Duodenal mucosa (tissue), 2 donors: Measurements from ENCODE around the gene GCFC2.

Experiments
- H3K27ac ChIP-seq: one replicate; pipeline ENCODE4 v1.7.0; 2013; ENCODE audit warnings: low read depth, low read length
- H3K27me3 ChIP-seq, 2 donors: one replicate each; pipeline ENCODE4 v1.7.0; 2013; ENCODE audit warnings: low read length in 2 of 2, control low read depth in 1 of 2; ENCODE audit not compliant: insufficient read depth in 2 of 2, control insufficient read depth in 1 of 2
- H3K36me3 ChIP-seq, 2 donors: one replicate each; pipeline ENCODE4 v1.7.0; 2013; ENCODE audit warnings: low read length in 2 of 2, control low read depth in 1 of 2; ENCODE audit not compliant: insufficient read depth in 2 of 2, control insufficient read depth in 1 of 2
- H3K4me1 ChIP-seq, 2 donors: one replicate each; pipeline ENCODE4 v1.7.0; 2013; ENCODE audit warnings: low read length in 2 of 2, control low read depth in 1 of 2; ENCODE audit not compliant: insufficient read depth in 2 of 2, control insufficient read depth in 1 of 2
- H3K4me3 ChIP-seq, 2 donors: one replicate each; pipeline ENCODE4 v1.7.0; 2013; ENCODE audit warnings: low read length in 2 of 2, low read depth in 1 of 2
- H3K9ac ChIP-seq, 2 donors: one replicate each; pipeline ENCODE4 v1.7.0; 2013; ENCODE audit warnings: low read length in 2 of 2, low read depth in 1 of 2
- H3K9me3 ChIP-seq, 2 donors: one replicate each; pipeline ENCODE4 v1.7.0; 2013; ENCODE audit warnings: low read length in 2 of 2, control low read depth in 1 of 2; ENCODE audit not compliant: control insufficient read depth in 1 of 2

The GCFC2 gene

GRCh38 chr2:75616406-75616805 is 94.3 kb downstream of the GCFC2 start:
- no peaks in the 10 kb centered on the region for H3K9me3 ChIP-seq
- H3K27me3 ChIP-seq, result peaks cover 0 to 2% of the 10 kb centered on the region in 2 donors
- H3K9ac ChIP-seq, result no peak overlapping the region
- H3K36me3 ChIP-seq, result no peaks in the 10 kb centered on the region
- no peaks in the 10 kb centered on the region for H3K4me1 ChIP-seq
- H3K4me3 ChIP-seq, result no peak overlapping the region
- no peak overlapping the region for H3K27ac ChIP-seq

- Histone ChIP-seq H3K27ac (no peak overlapping the region), H3K4me1 (no peaks in the 10 kb centered on the region), H3K9me3 (no peaks in the 10 kb centered on the region), H3K9ac (no peak overlapping the region), H3K4me3 (no peak overlapping the region), H3K27me3 (peaks cover 0 to 2% of the 10 kb centered on the region in 2 donors), H3K36me3 (no peaks in the 10 kb centered on the region)
These were observed 96.5 kb downstream of the GCFC2 start for GRCh38 chr2:75614162-75614651.

- Histone ChIP-seq H3K36me3 (no peaks in the 10 kb centered on the region), H3K9me3 (no peaks in the 10 kb centered on the region), H3K4me3 (no peak overlapping the region), H3K9ac (no peak overlapping the region), H3K27ac (no peak overlapping the region), H3K27me3 (peaks cover 2 to 3% of the 10 kb centered on the region in 2 donors), H3K4me1 (peaks cover 0 to 7% of the 10 kb centered on the region in 2 donors)
These were observed 97.9 kb downstream of the GCFC2 start for GRCh38 chr2:75612862-75613243.
